HuH-7.5 (cell line): ENCODE measurements around the gene KLHL25.

ENCODE experiments used
- DNase-seq: peaks from one replicate; pipeline ENCODE4 v3.0.0; 2011; ENCODE audit warnings: low spot score

The KLHL25 gene

DNA sequence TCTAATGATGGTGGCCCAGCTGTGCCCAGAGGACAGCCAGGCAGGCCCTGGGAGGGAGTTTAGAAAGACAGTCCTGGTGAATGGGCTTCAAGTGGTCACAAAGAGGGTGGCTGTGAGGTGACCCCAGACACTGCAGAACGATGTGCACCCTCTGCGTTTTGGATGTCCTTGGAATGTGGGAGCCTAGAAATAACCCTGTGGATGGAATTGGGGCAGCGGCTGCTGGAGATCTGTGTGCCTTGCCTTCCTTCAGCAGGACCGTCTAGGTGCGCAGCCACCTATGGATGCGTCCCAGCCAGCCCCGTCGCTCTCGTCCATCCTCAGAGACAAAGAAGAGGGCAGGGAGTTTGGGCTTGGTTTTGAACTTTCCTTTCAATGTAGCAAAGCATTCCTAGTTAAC lies 46.5 kb downstream of the KLHL25 start:
- no peak for DNase-seq

DNA sequence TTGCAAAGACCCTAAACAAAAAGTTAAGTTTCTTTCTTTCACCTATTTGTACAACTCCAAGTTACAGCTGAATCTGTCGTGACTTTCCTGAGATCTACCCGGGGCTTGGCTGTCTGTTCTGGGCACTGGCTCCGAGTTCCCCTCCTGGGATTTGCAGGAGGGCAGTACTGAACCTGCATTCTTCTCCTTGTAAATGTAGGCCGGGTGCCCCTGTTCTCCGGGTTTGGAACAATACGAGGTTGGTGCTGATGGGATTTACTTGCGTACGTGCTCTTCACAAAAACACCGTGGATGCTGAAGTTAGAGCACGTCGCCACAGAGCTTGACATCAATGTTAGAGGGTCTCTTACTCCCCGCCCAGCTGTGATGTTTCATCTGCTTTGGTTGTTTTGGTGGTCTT lies 48.1 kb downstream of the KLHL25 start:
- no peak for DNase-seq

DNA sequence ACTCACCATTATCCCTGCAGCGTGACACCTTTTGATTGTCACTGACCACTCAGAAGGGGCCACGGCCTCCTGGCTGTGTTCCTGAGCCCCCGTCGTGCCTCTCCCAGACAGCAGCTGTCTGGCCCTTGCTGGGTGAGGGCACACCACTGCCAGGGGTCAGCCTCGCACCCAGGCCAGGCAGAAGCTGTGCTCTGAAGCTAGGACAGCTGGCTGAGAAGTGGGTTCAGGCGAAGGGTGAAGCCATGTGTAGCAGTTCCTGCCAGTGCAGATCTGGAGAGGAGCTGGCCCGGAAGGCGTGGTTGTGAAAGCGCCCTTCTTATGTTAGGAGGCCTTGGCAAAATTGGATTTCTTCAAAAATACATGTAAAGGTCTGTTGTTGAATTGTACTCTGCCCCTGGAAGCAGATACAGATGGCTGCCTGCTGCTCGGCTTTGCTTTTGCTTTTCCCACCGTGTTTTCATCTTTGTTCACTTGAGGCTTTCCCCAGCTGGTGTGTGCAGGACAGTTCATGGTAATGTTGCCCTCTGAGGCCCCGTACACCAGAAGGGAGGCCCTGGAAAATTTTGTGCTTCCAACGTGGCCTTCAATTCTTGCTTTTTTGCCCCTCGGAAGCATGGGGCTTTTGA lies 49.1 kb downstream of the KLHL25 start:
- no peak for DNase-seq

DNA sequence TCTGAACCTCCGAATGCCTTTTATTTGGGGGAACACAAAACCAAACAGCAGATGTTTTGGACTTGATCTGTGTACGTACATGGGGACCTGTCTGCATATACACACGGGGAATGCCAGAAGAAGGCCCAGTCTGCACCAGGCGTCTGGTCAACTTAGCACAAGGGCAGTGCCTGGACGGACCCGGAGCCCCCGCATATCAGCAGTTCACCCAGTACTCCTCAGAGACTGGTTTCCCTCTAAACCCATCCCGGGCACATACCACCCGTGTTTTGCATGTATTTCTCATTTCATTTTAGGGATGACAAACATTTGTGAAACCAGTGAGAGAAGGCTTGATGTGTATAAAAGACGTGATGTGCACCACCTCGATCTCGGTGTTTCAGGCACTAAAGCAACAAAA lies 49.7 kb downstream of the KLHL25 start:
- no peak for DNase-seq

DNA sequence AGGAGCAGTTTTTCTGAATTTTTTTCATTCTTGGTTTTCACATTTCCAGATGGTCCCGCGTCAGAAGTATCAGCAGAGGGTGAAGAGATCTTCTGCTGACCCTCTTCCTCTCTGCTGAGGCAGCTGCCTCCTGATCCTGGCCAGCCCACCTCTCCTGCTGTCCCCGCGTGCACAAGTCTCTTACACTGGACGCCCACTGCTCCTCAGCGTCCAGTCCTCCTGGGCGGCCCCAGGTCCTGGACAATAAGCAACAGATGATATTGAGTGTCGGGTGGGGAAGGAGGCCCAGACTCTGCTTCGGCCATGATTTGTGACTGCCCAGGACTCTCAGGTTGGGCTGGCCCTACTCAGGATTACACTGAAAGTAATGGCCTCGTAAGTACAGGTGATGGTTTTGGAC lies 50.1 kb downstream of the KLHL25 start:
- no peak for DNase-seq

DNA sequence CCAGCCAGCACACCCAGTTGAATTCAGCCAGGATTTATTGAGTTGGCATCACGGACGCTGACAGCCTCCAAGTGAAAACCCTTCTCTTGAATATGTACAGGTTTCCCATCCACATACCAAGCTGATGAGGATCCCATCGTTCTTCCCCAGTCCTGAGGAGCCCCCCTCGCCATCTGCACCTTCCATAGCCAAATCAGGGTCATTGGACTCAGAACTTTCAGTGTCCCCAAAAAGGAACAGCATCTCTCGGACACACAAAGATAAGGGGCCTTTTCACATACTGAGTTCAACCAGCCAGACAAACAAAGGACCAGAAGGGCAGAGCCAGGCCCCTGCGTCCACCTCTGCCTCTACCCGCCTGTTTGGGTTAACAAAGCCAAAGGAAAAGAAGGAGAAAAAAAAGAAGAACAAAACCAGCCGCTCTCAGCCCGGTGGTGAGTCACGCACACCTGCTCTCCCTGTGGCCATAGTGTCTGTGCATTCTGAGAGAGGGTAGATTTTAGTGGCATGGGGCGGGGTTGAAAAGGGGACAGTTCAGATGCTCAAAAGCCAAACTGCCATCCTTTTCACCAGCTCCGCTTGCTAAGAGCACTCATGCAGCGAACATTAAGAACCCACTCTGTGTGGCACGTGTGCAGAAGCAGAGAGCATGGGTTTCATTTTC lies 51.2 kb downstream of the KLHL25 start:
- no peak for DNase-seq

DNA sequence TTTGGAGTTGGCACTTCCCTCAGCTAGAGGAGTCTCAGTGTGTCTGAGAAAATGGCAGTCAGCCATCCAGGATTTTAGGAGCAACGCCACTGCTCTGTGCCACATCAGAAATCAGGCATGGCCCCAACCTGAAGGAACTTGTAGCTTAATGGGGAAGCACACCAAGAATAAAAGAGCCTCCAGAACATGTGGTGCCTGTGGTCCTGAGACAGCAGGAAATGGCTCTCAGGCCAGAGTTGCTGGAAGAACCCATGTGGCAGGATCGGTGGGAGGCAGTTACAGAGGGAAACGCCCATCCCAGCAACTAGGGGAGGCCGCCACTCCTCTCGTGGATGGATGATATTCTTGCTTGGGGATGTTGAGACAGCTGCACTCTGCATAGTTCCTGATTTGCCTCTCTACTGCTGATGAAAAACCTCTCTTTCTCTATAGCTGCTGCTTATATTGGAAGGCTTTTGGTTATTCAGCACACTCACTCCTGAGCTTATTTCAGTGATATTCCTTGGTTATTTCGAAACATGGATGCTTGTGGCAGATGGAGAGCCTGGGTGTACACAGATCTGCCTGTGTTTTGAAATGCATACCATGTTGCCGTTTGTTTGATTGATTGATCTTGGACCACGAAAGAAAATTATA lies 52.4 kb downstream of the KLHL25 start:
- DNase-seq: no peak

DNA sequence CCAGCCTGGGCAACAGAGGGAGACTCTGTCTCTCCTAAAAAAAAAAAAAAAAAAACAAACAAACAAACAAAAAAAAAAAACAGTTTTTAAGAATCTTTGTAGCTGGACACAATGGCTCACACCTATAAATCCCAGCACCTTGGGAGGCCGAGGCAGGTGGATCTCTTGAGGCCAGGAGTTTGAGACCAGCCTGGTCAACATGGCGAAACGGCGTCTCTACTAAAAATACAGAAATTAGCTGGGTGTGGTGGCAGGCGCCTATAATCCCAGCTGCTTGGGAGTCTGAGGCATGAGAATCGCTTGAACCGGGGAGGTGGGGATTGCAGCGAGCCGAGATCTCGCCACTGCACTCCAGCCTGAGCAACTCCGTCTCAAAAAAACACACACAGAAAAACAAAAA lies 53.1 kb downstream of the KLHL25 start:
- no peak for DNase-seq

DNA sequence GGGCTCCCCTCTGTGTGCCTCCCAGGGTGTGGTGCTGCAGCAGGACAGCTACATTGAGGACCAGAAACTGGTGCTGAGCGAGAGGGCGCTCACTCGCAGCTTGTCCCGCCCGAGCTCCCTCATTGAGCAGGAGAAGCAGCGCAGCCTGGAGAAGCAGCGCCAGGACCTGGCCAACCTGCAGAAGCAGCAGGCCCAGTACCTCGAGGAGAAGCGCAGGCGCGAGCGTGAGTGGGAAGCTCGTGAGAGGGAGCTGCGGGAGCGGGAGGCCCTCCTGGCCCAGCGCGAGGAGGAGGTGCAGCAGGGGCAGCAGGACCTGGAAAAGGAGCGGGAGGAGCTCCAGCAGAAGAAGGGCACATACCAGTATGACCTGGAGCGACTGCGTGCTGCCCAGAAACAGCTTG lies 53.7 kb downstream of the KLHL25 start:
- no peak for DNase-seq

DNA sequence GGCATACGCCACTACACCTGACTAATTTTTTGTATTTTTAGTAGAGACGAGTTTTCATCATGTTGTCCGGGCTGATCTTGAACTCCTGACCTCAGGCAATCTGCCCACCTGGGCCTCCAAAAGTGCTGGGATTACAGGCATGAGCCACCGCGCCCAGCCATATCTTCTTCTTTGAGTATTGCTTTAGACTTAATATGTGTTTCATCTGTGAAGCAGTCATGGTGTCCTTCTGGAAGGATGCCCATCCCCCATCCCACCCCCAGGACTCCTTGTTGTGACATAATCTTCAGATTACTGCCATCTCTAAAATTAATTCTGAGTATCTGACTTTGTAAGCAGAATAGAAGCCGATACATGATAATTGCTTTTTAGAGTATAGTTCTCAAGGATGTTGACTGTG lies 57.7 kb downstream of the KLHL25 start:
- no peak for DNase-seq

DNA sequence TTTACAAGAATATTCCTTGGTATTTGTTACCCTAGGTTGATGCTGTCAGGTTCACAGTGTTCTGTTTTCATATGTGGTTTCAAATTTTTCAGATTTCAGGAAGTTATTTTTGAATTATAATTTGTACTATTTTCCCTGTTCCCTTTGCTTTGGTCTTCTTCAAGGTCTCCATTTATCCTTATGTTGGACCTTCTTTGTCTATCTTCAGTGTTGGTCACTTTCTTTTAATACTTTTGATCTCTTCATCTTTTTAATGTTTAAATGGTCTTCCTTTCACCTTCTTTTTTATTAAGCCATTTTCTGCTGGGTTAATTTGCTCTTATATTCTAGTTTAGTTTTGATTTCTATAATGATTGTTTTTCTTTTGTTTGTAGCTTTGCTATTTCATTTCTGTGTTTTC lies 61.3 kb downstream of the KLHL25 start:
- no peak for DNase-seq

DNA sequence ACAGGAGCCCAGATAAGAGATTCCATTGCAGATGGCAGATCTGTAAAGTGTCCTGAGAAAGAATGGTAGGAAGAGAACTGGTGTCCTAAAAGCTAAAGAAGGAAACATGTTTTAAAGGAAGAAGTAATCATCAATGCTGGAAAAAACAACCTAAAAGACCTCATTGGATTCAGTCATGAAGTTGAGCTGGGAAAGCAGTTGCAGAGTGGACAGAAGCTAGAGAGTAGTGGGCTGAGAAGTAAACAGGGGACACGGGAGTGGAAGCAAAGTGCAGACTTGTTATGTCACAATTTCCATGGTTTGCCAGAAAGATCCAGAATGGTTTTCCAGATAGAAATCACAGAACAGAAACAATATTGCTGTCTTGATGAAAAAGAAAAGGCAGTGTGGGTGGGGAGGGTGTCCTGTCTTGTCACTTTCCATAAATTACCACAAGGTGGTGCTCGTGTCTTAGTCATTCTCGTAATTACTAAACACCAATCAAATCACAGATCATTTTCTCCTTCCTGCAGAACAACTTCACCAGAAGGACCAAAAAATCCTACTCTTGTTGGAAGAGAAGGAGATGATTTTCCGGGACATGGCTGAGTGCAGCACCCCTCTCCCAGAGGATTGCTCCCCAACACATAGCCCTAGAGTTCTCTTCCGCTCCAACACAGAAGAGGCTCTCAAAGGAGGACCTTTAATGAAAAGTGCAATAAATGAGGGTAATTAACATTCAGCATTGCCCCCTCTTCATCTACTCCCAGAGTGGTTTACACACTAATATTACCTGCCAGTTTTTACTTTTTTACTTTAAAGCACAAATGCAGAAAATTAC lies 64.5 kb downstream of the KLHL25 start:
- peak; percentile 67 for DNase-seq

DNA sequence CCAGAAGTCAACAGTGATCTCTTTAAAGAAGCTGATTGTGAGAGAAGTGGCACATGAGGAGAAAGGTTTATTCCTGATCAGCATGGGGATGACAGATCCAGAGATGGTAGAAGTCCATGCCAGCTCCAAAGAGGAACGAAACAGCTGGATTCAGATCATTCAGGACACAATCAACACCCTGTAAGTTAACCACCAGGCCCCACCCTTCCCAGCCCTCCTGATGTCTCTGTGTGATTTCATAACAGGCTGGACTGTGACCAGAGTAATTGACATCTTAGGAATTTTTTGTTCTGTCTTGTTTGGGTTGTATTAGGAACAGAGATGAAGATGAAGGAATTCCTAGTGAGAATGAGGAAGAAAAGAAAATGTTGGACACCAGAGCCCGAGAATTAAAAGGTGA lies 67.7 kb downstream of the KLHL25 start:
- no peak for DNase-seq

DNA sequence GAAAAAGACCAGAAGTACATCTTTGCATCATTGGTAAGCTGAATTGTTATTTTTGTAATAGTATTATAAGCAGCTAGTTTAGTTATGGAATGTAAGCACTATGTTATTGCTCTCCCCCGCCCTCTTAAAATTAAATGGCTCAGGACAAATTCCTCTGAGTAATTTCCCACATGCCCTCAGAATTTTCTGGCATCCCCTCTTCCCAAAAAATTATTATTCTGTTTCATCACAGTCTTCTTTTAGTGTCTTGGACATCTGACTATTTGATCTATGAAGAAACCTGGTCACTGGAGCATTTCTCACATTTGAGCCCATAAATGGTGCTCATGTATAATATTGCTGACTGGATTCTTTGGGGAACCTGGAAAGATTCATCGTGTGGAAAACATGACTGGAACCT lies 68.3 kb downstream of the KLHL25 start:
- DNase-seq: no peak

DNA sequence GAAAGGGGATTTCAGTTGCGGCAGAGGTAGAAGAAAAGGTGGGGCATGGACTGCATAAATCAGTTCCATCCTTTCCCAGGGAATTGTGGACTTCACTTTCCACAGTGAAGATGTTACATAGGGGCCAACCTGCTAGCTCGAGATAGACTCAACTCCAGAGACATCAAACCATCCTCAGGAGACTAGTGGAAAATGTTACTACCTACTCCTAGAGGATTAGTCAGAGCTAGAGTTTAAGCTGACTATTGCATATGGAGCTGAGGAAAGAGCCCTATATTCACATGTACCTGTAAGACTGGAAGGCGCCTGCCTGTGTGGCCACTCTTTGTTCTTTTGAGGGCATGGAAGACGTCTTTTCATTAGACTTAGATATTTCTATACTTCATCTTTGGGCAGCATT lies 69.2 kb downstream of the KLHL25 start:
- DNase-seq: no peak

DNA sequence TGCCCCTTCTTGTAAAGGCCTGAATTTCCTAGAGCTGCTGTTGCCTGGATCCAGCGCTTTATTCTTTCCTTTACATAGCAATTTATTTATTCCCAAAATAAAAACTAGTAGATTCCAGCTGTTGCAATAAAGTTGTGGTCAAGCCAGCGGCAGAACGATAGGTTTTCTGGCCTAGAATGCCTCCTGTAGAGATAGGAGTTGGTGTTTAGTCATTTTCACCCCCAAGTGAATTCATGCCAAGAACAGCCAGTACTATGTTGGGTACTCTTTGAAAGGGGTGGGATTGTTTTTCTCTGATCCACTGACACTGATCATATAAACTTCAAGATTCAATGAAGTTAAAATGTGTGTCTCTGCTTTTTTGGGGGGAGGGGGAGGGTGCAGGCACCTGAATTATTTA lies 69.7 kb downstream of the KLHL25 start:
- no peak for DNase-seq

DNA sequence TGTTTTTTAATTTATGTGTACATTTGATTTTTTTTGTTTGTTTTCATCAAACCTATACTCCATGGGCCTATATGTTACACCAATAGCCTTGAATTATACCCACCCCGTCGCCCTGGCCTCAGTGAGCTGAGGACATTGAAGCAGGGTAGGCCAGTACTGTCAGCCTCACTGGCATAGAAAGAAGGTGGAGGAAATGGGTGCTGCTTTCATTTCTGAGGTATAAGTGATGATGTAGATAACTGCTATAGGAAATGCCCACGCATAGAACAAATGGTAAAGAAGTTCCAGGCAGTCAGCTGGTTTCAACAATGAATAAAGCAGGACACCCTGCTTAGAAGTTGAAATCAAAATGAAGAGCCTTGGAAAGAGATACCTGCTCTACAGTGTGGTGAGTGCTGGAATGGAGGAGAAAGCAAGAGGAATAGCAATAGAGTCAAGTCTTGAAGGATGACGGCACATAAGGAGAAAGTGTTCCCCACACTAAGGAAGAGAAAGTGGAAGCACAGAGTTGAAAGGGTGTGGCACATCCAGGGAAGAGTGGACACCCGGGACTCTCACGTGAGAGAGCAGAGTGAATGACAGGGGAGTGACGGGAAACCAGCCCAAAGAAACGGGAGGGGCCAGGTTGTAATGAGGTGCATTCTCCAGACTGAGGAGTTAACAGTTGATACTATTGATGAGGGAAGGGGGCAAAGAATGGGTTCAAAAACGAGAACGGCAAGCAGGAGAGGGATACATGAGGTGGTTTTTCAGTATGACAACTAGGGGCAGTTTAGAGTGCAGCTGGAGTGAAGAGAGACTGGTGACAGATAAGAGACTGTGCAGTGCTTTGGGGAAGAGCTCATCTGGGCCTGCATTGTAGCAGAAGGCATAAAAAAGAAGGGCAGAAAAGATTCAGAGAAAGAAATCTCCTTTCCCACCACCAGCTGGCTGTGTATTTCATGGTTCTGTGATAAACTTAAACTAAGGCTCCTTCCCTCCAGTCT lies 70.5 kb downstream of the KLHL25 start:
- no peak for DNase-seq

DNA sequence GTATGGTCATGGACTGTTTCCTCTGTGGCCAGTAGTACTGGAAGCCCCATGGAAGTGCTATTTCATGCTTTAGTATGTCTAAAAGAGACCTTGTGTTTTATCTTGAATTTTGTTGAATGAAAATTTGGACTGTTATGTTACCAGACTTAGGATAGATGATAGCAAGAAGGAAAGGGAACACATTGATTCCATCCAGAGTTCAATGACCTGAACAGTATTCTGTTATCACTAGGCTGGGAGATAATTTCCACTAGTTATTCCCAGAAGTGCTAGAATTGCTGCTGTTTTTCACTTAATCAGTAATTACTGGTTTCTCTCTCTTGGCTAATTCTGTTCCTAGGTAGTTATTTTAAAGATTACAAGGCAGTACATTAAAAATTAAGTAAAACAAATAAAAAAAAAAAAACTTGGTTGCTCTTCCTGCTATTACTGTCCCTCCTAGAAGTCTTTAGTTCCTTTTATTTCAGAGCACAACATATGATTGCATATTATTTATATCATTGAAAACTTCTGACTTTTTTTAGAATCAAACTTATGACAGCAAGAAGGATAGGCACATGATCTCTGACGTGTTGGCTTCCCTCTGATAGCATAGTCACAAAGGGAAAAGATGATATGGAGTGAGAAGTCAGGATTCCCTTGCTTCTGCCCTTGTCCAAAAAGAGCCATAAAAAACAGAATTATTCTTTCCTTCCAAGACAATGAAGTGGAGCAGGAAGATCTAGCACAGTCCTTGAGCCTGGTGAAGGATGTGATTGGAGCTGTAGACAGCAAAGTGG lies 72.2 kb downstream of the KLHL25 start:
- DNase-seq: no peak

DNA sequence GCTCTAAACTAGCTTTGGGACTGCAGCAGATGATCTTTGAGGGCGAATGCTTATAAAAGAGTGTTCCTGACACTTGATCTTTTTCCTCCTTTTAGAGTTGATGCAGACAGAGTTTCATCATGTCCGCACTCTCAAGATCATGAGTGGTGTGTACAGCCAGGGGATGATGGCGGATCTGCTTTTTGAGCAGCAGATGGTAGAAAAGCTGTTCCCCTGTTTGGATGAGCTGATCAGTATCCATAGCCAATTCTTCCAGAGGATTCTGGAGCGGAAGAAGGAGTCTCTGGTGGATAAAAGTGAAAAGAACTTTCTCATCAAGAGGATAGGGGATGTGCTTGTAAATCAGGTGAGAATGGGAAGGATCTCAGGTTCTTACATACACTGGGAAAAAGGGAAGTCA lies 75.7 kb downstream of the KLHL25 start:
- no peak for DNase-seq

DNA sequence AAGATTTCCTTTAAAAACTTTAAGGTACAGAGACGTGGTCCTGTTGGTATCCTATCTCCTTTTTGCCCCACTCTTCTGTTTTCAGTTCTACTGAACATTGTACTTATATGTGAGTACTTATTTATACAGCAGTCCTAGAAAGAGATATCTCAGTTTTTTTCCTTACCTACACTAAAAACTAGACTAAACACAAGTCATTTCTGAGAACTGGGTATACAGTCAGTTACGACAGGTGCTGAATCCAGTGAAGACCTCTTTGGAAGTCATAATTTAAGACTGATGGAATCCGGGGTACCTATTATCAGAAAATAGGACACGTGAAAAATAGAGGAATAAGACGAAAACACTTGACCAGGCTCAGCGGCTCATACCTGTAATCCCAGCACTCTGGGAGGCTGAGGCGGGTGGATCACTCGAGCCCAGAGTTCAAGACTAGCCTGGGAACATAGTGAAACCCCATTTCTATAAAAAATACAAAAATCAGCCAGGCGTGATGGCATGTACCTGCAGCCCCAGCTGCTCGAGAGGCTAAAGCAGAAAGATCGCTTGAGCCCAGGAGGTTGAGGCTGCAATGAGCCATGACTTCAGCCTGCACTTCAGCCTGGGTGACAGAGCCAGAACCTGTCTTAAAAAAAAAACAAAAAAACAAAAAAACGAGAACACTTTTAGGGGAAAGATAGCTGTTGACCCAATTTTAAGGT lies 76.3 kb downstream of the KLHL25 start:
- no peak for DNase-seq
